HepG2 (cell line): ENCODE data around the gene INO80E.

ENCODE experiments used
- SRF ChIP-seq: IDR thresholded peaks from 2 replicates; pipeline ENCODE4 v1.6.1; 2011; ENCODE audit warnings: mild to moderate bottlenecking, low read depth, low read length, moderate library complexity
- ZNF691 ChIP-seq: sonication (generic); formaldehyde crosslinking; IDR thresholded peaks from 2 replicates; pipeline ENCODE4 v1.4.0; 2020; ENCODE audit warnings: missing genetic modification reagents, low read depth, mild to moderate bottlenecking, borderline replicate concordance

GRCh38 chr16:29951625-29952365 is 44.2 kb upstream of the INO80E start:
- TF ChIP-seq ZNF691 (CRISPR knock-in tag) (no peak), SRF (no peak)
